ENCODE data around the gene FLT4.

Gene FLT4

DNA sequence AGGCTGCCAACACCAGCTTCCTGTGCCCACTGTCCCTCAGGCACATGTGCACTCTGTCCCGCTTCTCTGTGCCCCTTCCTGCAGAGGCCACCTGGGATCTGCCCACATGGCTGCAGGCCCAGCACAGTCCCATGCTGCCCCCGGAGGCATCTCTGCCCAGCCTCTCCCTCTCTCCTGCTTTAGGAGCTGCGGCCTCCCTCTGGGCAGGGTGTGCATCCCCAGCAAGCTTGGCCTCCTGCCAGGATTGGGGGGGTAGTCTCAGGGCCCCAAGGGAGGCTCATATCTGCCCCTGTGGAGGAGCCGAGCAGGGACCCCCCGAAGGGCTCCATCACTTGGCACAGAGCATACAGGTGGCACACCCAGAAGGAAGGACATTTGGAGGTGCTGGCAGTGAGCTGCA, 24.8 kb downstream of the FLT4 start:
- TF ChIP-seq, protein P1, sequence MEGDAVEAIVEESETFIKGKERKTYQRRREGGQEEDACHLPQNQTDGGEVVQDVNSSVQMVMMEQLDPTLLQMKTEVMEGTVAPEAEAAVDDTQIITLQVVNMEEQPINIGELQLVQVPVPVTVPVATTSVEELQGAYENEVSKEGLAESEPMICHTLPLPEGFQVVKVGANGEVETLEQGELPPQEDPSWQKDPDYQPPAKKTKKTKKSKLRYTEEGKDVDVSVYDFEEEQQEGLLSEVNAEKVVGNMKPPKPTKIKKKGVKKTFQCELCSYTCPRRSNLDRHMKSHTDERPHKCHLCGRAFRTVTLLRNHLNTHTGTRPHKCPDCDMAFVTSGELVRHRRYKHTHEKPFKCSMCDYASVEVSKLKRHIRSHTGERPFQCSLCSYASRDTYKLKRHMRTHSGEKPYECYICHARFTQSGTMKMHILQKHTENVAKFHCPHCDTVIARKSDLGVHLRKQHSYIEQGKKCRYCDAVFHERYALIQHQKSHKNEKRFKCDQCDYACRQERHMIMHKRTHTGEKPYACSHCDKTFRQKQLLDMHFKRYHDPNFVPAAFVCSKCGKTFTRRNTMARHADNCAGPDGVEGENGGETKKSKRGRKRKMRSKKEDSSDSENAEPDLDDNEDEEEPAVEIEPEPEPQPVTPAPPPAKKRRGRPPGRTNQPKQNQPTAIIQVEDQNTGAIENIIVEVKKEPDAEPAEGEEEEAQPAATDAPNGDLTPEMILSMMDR (conservative IDR thresholded peaks at IDR 0.05; ENCODE audit: low read length) = no peak
- no peak for DNase-seq (ENCODE audit: low read depth)
- no peak overlapping the region for H3K4me3 ChIP-seq (ENCODE audit: low read length)

DNA sequence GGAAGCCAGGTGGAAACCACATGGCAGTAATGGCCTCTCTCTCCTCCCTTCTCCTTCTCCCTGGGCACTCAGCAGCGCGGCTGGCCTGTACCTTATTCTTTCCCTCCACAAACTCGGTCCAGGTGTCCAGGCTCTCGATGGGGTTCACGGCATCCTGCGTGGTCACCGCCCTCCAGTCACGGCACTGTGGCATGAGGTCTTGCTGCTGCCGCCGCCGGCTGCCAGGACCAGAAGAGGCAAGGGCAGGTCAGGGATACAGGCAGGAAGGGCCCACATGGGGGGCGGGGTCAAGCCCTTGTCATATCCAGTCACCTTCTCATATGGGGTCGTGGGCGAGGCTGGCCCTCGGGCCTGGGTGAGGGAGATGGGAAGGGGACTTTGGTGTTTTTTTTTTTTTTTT, 25.6 kb downstream of the FLT4 start:
- H3K4me3 ChIP-seq (ENCODE audit: low read length) = no peak overlapping the region
- TF ChIP-seq, protein P1 (conservative IDR thresholded peaks at IDR 0.05; ENCODE audit: low read length) = no peak
- DNase-seq (ENCODE audit: low read depth) = no peak

DNA sequence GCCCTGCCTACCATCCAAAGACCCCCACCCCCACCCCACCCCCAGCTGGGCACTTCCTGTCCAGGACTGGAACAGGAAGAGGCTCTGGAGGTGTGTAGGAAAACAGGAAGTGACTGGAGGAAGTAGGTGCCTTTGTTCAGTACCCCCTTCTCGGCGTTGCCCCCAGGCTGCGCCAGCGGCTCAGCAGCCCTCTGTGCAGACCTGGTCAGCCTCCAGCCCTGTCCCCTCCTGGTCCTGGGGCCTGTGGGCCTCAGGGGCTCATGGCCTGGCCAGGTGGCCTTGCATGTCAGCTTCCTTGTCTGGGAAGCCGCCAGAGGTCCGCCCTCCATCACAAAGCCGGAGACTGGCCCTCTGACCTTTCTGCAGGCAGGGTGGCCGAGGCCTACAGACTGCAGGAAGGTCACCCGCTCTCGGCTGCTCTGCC, 26.0 kb downstream of the FLT4 start:
- H3K4me3 ChIP-seq (ENCODE audit: low read length) = no peak overlapping the region
- TF ChIP-seq, protein P1 (conservative IDR thresholded peaks at IDR 0.05; ENCODE audit: low read length) = no peak
- no peak for DNase-seq (ENCODE audit: low read depth)

DNA sequence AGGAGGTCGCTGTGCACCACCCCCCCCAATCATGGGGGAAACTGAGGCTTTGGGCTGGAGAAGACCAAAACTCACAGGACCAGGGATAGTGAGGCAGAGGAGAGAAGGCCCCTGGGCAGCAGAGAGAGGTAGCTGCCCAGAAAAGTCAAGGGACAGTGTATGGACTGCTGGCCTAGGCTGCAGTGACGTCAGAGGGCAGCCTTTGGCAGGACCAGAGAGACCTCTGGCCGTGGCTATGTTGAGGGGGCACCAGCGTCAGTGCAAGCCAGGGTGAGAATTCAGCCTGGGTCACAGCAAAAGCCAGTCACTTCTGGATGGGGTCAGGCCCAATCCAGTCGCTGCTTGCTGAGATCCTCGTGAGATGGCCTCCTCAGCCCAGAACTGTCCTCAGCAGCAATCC, 26.5 kb downstream of the FLT4 start:
- H3K4me3 ChIP-seq (ENCODE audit: low read length) = no peak overlapping the region
- no peak for DNase-seq (ENCODE audit: low read depth)
- TF ChIP-seq, protein P1 (conservative IDR thresholded peaks at IDR 0.05; ENCODE audit: low read length) = no peak

DNA sequence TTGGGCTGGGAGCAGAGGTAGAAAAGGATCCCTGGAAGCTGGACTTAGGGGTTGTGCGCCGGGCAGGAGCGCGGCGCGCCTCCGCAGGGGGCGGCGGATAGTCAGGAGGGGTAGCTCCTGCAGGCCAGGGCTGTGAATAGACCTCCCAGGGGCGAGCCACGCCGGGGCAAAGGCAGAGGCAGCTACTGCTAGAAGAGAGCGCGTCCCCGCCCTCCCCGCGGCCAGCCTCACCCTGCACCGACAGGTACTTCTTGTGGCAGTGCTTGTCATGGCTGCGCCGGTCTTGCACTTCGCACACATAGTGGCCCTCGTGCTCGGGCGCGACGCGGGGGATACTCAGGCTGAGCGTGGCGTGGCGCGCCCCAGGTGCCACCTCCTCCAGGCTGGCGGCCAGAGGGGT, 28.1 kb downstream of the FLT4 start:
- no peak for DNase-seq (ENCODE audit: low read depth)
- H3K4me3 ChIP-seq (ENCODE audit: low read length) = no peak overlapping the region
- TF ChIP-seq, protein P1 (conservative IDR thresholded peaks at IDR 0.05; ENCODE audit: low read length) = no peak

DNA sequence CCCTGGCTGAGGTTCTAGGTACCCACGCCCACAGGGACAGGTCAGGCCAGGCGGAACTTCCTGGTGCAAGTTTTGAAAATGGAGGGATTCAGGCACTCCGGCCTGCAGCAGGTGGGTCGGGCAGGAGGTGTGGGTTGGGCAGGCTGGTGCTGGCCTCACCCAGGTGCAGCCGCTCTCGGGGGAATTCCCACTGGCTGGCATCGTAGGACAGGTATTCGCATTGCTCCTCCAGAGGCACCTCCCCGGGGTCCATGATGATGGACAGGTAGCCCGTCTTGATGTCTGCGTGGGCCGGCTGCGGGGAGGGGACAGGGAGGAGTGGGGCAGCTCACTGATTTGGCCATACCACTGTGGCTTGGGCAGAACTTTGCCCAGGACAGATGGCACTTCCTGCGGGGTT, 29.4 kb downstream of the FLT4 start:
- no peak for DNase-seq (ENCODE audit: low read depth)
- TF ChIP-seq, protein P1 (conservative IDR thresholded peaks at IDR 0.05; ENCODE audit: low read length) = no peak

DNA sequence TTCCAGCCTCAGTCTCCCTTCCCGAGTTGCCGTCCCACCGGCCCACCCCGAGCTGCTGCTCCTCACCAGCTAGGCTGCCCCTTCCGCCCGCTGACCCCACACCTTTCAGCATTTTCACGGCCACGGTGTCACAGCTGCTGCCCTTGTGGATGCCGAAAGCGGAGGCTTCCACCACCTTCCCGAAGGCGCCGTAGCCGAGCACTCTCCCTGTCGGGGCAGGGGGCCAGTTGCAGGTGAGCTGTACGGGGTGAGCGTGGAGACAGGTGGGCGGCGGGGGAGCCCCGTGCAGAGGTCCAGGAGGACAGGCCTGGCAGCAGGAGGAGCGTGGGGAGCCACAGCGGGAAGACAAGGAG, 29.9 kb downstream of the FLT4 start:
- TF ChIP-seq, protein P1 (conservative IDR thresholded peaks at IDR 0.05; ENCODE audit: low read length) = no peak
- no peak overlapping the region for H3K4me3 ChIP-seq (ENCODE audit: low read length)
- DNase-seq (ENCODE audit: low read depth) = no peak

More for the DNA sequence above, 29.4 kb downstream of the FLT4 start:
- H3K4me3 ChIP-seq (ENCODE audit: low read length) = no peak overlapping the region

All from AG10803 (cell line).